DMS53 treated with DMSO at 0.1 percent for 48 hours (cell line): ENCODE data around the gene CDC7.
"Not testable (repeated sequence)": the region's sequence is repeated elsewhere in the genome, so short reads cannot be mapped to it uniquely, and the experiment has no call there.

Source experiments
- DNase-seq: peaks from one replicate; lab custom pipeline; 2025; ENCODE audit not compliant: unreplicated experiment; lab: John Stamatoyannopoulos, UW

CDC7 gene

GRCh38 chr1:91510754-91511153, 10.1 kb downstream of the CDC7 start:
- no peak for DNase-seq

GRCh38 chr1:91511386-91511785, 10.7 kb downstream of the CDC7 start:
- peak; percentile 42 for DNase-seq

GRCh38 chr1:91513160-91513559, 12.5 kb downstream of the CDC7 start:
- no peak for DNase-seq

- DNase-seq: no peak
Measured at GRCh38 chr1:91513706-91514105, 13.1 kb downstream of the CDC7 start.

GRCh38 chr1:91515994-91516393, 15.3 kb downstream of the CDC7 start:
- no peak for DNase-seq

- not testable (repeated sequence) for DNase-seq
Measured at GRCh38 chr1:91516605-91517004, 16.0 kb downstream of the CDC7 start.

- DNase-seq: not testable (repeated sequence)
Measured at GRCh38 chr1:91519167-91519566, 18.5 kb downstream of the CDC7 start.

GRCh38 chr1:91520942-91521507, 20.4 kb downstream of the CDC7 start:
- no peak for DNase-seq

GRCh38 chr1:91523482-91523881, 22.8 kb downstream of the CDC7 start:
- DNase-seq: no peak

- no peak for DNase-seq
Measured at GRCh38 chr1:91526496-91526895, 25.8 kb downstream of the CDC7 start.

- no peak for DNase-seq
Measured at GRCh38 chr1:91527266-91527765, 26.7 kb downstream of the CDC7 start.

GRCh38 chr1:91527781-91528180, 27.1 kb downstream of the CDC7 start:
- no peak for DNase-seq

- DNase-seq: no peak
Measured at GRCh38 chr1:91529856-91530255, 29.2 kb downstream of the CDC7 start.

GRCh38 chr1:91533361-91534024, 32.8 kb downstream of the CDC7 start:
- DNase-seq: no peak

- no peak for DNase-seq
Measured at GRCh38 chr1:91535441-91535840, 34.8 kb downstream of the CDC7 start.

- DNase-seq: no peak
Measured at GRCh38 chr1:91537281-91537986, 36.8 kb downstream of the CDC7 start.

- no peak for DNase-seq
Measured at GRCh38 chr1:91537987-91538304, 37.3 kb downstream of the CDC7 start.

- no peak for DNase-seq
Measured at GRCh38 chr1:91540910-91541309, 40.3 kb downstream of the CDC7 start.

- no peak for DNase-seq
Measured at GRCh38 chr1:91541918-91542533, 41.4 kb downstream of the CDC7 start.

- DNase-seq: no peak
Measured at GRCh38 chr1:91545506-91546300, 45.1 kb downstream of the CDC7 start.

GRCh38 chr1:91546301-91546581, 45.6 kb downstream of the CDC7 start:
- no peak for DNase-seq
